Activated CD4-positive, alpha-beta T cell treated with anti-CD3 and anti-CD28 coated beads, Interleukin-2, amount 50 U/mL, for 1 hour (primary cell): ENCODE results near the gene NXPH4.
A peak's percentile ranks its signal among the peaks of the same experiment; 100 is the strongest.

Experiments
- DNase-seq: peaks from one replicate; pipeline ENCODE4 v3.0.0-alpha.2; 2020

Gene NXPH4

DNA sequence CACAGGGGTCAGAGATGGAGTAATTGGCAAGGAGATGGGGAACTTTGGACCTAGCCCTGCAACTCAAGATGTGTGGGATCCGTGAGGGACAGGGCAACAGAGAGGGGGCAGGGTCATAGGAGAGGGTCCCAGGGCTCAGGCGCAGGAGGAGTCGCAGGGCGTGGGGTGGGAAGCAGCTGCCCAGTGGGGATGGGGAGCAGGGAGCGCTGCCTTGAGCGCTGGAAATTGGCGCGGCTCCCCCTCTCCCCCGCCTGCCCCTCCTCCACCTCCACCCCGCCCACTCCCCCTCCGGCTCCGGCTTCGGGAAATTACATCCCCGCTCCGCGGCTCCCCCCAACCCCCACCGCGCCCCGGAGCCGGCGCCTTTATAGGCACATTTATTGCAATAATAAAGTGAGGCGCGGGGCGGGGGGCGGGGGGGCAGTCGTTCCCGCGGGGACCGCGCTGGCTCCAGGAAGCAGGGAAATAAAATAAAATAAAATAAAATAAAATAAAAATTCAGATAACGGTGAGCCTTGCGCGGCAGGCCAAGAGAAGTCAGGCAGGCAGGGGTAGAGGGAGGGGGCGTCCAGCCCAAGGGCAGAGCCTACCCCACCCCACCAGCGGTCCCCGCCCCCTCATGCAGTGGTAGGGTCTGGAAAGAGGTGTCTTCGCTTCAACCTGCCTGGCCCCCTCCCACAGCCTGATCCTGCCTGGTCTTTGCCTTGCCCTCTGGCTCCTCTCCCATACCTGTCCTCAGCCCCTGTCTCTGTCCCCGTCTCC is 3.6 kb downstream of the NXPH4 start:
- no peak for DNase-seq

DNA sequence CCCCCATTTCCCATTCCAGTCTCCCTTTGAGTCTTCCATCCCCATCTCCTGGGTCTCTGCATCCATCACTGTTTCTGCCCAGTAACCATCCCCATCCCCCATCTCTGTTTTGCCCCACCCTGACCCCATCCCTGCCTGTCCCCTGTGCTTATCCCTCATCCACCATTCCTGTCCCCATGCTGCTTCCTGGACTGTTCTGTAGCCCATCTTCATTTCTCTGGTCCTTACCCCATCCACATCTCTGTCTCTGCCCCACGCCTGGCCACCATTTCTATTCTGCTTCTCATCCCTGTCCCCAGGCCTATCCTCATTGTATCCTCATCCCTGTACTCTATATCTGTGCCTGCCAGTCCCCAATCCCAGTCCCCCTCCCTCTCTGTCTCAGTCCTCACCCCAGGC is 4.2 kb downstream of the NXPH4 start:
- DNase-seq: no peak

DNA sequence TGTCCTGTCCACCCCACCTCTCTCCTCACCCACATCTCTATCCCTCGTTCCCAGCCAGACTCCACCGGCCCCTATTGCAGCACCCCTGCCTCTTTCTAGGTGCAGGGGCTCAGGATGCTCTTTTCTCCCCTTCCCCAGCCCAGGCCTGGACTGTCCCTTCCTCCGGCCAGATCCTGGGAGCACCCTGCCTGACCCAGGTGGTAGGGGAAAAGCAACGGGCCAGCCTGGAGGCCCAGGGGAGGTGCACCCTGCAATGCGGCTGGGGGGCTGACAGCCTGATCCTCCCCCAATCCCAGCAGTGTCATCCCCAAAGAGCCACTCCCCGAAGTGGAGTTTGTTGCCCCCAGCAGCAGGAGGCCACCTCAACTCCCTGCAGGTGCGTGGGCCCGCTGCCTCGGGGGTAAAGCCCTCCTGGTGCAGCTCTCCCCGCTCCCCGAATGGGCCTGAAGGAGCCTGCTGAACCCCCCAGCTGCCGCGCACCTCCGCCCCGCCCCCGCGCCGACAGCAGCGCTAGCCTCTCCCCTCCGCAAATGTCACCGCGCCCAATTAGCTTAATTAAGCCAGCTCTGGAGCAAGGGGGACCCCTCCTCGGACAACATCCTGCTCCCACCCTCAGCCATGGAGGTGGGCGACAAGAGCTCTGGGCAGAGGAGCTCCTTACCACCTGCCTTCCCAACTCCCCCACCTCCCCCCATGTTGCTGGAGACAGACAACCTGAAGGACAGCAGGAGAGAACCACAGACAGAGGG is 4.7 kb downstream of the NXPH4 start:
- no peak for DNase-seq

DNA sequence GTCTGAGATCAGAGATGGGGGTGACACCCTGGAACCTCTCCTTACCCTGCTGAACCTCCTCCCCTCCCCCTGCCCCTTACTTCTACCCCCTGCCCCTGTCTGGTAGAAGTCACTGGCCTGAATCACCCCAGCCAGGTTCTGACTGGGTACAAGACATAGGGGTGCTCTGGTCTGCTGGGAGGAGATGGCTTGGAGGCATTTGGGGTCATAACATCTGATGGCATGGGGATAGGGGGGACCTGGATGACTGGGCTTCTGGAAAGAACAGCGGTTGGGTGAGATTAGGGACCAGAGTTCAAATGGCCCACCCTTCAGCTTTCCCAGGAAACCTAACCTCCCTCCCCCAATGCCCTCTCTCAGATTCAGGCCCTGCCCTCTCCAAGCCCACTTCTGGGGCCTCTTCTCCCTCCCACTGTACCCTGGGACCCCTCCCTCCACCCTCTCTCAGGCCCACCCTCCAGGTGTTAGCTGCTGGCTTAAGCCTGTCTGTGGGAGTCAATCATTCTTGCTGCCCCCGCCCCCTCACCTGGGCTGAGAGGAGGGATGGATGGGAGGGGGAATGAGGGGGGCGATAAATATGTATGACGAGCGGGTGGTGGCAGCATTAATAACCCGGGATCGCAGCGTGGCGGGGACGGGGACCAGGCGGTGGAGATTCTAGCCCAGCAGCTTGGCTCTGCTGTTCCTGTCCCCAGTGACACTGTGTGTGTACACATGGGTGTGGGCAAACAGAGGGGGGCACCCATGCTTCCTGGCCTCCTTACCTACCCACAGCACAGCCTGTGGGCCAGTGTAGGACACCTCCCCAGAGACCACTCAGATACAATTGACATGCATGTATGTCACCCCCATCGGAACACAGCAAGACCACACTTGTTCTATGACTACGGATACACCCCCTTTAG is 5.9 kb downstream of the NXPH4 start:
- DNase-seq: no peak

DNA sequence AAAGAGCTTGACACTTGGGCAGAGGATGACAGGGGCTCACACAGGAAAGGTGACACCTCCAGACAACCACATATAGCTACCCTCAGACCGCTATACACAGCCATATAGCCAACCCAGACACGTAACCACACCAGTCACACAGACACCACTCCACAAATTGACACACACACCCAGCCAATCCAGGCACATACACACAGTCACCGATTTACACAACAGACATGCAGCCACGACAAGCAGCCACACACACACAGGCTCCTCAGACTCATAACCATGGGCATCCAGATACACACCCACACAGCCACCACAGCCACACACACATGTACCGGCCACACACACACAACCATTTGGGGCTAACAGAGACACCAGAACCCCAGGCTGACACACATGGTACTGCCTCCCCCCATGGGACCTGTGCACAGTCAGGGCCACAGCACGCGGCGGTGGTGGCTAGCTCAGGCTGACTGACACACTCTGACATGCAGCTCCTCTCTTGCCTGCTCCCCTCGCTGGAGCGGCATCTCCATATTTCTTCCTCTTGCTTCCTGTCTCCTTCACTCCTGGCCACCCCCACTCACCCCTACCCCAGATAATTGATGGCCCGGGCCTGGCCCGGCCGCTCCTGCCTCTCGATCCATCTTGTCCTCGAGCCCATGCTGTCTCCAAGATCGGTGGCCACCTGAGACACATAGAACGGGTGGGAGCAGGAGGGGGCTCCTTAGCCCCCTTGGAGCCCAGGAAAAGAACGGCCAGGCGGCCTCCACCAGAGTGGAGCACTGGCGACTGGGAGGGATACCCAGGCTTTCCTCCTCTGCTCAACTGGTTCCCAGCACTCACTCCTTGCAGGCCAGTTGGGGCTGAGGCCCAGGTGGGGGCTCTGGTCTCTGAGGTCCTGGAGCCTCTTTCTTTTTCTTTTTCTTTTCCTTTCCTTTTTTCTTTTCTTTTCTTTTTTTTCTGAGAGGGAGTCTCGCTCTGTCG is 6.9 kb downstream of the NXPH4 start:
- DNase-seq: no peak

DNA sequence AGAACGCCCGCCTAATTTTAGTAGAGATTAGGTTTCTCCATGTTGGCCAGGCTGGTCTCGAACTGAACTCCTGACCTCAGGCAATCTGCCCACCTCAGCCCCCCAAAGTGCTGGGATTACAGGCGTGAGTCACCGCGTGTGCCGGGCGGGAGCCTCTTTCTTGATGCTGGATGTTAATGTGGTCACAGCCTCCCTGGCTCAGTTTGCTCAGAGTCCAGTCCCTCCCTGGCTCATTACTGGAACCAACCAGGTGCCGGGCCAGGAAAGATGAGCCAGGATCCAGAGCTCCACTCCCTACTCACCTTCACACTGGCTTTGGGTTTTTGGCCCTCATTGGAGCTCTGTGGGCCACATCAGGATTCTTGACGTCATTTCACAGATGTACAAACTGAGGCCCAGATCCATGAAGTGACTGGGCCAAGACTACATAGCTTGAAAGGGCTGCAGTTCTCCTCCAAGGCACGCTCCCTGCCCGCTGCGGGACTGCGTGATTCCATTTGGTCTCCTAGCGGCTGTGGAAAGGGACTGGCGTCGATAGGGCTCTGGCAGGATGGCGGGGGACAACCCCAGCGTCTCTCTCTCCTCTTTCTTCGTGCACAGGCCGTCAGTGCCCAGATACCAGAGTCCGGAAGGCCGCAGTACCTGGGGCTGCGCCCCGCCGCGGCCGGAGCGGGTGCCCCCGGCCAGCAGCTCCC is 7.8 kb downstream of the NXPH4 start:
- DNase-seq: no peak

DNA sequence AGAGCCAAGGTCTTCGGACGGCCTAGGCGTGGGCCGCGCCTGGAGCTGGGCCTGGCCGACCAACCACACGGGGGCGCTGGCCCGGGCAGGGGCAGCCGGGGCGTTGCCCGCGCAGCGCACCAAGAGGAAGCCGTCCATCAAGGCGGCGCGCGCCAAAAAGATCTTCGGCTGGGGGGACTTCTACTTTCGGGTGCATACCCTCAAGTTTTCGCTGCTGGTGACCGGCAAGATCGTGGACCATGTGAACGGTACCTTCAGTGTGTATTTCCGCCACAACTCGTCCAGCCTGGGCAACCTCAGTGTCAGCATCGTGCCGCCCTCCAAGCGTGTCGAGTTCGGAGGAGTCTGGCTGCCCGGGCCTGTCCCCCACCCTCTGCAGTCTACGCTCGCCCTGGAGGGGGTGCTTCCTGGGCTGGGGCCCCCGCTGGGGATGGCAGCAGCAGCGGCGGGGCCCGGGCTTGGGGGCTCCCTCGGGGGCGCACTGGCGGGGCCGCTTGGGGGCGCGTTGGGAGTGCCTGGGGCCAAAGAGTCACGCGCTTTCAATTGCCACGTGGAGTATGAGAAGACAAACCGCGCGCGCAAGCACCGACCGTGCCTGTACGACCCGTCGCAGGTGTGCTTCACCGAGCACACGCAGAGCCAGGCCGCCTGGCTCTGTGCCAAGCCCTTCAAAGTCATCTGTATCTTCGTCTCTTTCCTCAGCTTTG is 8.5 kb downstream of the NXPH4 start:
- peak; percentile 71 for DNase-seq

DNA sequence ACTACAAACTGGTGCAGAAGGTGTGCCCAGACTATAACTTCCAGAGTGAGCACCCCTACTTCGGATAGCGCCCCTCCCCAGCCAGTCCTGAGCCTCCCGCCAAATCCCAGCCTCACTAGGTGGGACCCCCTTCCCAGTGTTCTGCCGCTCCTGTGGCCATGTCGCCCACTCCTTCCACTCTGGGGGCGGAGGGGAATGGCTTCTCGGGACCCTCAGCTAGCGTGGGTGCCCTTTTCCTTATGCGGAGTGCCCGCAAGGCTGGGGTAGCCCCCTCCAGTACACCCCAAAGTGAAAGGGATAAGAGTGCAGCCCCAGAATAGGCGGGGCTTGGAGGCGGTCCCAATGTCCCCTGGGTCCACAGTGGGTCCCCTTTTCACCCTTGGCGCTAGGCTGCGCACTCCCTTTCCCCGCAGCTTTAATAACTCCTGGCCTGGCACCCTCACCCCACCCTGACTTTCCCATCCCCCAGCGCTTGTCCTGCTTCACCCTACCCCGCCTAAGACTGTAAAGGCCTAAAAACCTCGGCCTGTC is 9.2 kb downstream of the NXPH4 start:
- no peak for DNase-seq

DNA sequence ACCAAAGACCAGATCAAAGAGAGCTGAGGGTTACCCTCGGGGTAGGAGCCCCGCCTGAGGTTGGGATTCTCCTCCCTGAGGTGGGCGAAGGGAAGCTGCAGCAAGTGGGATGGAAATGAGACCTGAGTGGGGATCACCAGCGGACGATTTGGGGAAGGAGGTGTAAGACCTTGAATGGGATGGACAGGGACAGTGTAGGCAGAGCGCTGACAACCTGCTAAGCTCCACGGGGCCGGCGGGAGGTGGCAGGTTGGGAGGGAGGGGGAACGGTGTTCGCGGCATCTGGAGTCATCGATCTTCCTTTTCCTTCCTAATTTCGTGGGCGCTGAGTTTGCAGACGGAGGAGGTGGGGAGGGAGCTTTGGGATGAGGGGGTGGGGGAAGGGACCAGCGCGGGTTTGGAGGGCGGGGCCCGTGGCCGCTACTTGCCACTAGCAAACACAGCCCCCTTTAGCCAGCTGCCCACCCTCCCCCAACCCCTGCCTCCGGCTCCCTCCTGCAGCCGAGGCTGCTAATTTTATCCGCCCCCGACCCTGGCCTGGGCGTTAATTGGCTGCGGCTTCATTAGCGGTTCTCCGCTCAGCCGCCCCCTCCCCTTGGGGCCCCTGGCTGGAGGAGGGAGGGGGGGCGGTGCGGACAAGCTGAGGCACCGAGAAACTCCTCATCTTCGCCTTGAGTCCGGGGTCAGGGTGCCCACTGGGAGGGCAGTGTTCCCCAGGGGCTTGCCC is 10.2 kb downstream of the NXPH4 start:
- no peak for DNase-seq

DNA sequence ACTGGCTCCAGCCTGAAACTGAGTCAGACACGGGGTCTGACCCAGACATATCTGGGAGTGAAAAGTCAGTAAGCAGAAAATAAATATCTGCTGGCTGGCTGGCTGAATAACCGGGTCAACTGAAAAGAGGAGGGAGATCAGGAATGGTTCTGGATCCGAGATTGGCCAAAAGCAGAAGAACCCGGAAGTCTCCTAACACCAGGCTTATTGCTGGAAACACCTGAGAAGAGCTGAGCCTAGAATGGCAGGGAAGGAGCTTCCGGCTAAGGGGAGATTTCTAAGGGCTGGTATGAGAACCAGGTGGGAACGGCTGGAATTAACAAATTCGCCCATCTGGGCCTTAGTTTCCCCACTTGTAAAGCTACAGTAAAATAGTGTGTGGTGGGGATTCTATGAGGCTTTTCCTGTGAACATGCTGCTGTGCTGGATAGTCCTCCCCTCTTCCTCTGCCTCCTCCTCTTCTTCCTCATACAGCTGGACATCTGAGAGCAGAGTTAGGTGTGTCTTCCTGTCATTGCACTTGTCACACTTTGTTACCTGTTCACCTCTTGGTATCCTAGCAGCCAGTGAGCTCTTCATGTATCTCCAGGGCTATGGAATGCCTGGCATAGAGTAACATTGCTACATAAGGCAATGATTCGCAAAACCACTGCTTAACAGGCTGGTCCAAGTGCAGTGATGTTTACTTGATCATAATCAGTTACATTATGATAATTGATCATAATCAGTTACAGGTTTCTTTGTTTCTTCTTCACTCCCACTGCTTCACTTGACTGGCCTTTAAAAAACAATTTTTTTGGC is 10.9 kb downstream of the NXPH4 start:
- DNase-seq: no peak

DNA sequence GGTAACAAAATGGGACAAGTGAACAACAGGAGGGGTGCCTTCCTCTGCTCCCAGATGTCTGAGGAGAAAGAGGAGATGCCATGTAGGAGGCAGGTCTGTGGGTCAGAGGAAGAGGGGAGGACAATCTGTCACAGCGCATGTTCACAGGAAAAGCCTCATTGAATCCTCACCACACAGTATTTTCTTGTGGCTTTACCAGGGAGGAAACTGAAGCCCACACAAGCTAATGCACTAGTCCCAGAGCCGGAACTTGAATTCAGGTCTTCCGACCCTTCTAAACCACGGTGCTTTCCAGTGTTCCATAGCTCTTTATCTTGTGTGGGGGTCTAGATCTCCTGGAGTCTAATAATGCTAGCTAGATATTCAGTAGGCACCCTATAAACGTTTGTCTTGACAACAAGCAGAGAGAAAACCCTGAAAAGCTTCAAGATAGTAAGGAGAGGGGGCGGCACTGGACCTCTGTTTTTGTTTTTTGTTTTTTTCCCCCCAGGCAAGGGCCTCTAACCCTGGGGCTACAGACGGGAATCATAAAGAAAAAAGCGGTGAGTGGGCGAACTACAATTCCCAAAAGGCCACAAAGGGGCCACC is 12.5 kb downstream of the NXPH4 start:
- no peak for DNase-seq

DNA sequence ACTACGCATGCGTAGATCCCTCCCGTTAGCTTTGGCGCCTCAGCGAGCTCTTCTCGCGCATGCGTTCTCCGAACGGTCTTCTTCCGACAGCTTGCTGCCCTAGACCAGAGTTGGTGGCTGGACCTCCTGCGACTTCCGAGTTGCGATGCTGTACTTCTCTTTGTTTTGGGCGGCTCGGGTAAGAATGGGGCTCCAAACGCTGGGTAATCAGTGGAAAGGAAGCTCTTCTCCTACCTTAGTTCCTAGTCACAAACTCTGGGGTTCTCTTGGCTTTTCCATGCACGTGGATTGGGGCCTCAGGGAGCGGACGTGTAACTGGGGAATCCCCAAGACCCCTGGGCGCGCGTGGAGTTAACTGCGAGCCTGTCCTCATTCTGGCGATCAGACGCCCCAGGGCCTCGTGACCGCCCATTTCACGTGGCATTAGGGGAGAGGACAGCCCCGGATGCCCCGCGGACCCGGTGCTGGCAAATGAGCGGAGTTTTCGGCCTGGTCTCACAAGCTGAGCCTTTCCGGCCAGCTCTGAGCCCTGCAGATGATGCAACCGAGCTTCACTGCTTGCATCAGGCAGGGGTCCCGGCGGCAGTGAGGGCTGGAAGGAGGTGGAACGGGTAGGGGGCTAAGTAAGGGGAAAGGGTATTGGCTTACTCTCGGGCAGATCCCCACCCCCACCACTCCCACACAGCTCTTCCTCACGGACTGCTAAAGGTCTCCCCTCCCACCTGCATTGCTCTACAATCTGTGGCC is 13.2 kb downstream of the NXPH4 start, which contains the start of gene SHMT2:
Gene SHMT2 (plus strand): TSS at position 78 of the 747 bp plus-strand sequence. CDS start 68 bp downstream, at position 146.
- DNase-seq: peak; percentile 89

DNA sequence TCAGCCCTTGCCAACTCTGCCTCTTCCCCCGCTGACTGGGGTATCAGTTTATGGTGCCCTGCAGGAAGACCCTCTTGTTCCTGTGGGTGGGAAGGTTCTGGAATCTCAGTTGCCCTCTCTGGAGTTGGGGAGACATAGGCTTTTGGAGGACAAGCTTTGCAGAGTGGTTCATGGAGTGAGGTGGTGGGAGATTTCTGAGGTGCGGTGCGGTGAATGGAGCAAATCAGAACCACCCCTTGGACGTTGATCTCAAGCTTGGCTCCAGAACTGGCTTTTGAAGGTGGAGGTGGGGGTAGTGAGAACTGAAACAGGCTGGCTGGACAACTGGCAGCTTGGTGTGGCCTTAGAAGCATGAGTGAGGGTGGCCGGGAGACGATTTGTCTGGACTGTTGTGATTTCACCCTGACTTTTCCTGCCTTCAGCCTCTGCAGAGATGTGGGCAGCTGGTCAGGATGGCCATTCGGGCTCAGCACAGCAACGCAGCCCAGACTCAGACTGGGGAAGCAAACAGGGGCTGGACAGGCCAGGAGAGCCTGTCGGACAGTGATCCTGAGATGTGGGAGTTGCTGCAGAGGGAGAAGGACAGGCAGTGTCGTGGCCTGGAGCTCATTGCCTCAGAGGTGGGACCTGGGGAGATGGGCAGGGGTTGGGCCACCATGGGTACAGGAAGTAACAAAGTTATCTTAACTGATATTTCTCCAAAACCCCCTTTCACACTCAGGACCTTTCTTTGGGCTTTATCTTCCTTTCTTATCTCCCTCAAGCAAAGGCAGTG is 14.0 kb downstream of the NXPH4 start:
- DNase-seq: no peak

DNA sequence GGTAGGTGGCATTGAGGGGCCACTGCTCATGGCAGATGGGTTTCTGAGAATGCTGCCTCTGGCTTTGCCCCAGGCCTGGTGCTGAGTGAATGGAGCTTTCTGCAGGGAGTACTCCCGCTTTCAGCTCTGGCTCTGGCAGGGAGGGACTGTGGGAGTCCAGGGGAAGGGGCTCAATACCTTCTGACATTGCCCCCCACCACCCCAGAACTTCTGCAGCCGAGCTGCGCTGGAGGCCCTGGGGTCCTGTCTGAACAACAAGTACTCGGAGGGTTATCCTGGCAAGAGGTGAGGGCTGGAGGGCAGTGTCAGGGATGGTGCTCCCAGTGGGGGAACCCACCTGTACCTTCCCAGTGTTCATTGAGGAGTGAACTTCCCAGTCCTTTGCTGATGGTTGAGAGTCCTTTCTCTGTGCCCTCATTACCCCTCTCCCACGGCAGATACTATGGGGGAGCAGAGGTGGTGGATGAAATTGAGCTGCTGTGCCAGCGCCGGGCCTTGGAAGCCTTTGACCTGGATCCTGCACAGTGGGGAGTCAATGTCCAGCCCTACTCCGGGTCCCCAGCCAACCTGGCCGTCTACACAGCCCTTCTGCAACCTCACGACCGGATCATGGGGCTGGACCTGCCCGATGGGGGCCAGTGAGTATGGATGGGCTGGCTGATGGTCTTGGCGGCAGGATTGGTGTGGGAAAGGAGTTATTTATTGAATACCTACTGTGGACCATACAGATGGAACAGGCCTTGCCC is 14.9 kb downstream of the NXPH4 start:
- no peak for DNase-seq

DNA sequence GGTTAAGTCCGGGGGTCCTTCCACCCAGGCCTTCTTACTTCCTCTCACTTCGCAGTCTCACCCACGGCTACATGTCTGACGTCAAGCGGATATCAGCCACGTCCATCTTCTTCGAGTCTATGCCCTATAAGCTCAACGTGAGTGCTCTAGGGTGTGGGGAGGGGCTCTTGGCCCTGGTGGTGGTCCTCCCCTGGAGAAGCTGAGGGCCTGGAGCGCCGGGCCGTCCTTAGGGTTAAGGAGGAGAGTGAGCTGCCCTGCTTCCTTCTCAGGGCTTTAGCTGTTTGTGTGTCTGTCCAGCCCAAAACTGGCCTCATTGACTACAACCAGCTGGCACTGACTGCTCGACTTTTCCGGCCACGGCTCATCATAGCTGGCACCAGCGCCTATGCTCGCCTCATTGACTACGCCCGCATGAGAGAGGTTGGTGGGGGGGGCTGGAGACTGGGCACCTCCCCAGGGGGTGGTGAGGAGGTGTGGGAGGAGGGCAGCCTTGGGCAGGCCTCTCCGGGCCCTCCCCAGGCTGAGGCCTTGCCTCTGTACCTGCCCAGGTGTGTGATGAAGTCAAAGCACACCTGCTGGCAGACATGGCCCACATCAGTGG is 15.7 kb downstream of the NXPH4 start:
- no peak for DNase-seq
